T-helper 2 cell treated with Interferon-gamma antibody and Interleukin-4, amounts not matched to agents 5 μg/mL and 100 μg/mL, for 36 hours (primary cell): ENCODE results near the gene C4orf46.

Experiments used
- DNase-seq: peaks from one replicate; pipeline ENCODE4 v3.0.0; 2021; ENCODE audit warnings: low spot score
- H3K27ac Mint-ChIP-seq: one replicate; pipeline ENCODE4 v1.8.0; 2021; ENCODE audit warnings: mild to moderate bottlenecking, mixed read lengths
- H3K27me3 Mint-ChIP-seq: one replicate; pipeline ENCODE4 v1.8.0; 2021; ENCODE audit warnings: low read depth, mixed read lengths
- H3K36me3 Mint-ChIP-seq: one replicate; pipeline ENCODE4 v1.8.0; 2021; ENCODE audit warnings: low read depth, mixed read lengths
- H3K4me1 Mint-ChIP-seq: one replicate; pipeline ENCODE4 v1.8.0; 2021; ENCODE audit warnings: low read depth, mixed read lengths
- H3K4me3 Mint-ChIP-seq: one replicate; pipeline ENCODE4 v1.8.0; 2022; ENCODE audit warnings: mild to moderate bottlenecking, moderate library complexity, mixed read lengths
- H3K9me3 Mint-ChIP-seq: one replicate; pipeline ENCODE4 v1.8.0; 2021; ENCODE audit warnings: mixed read lengths

The C4orf46 gene

GRCh38 chr4:158625544-158625943 is 46.1 kb downstream of the C4orf46 start:
- DNase-seq, result no peak
- no peaks in the 10 kb centered on the region for H3K9me3 Mint-ChIP-seq
- H3K27me3 Mint-ChIP-seq, result peaks cover 7% of the 10 kb centered on the region
- no peaks in the 10 kb centered on the region for H3K36me3 Mint-ChIP-seq
- no peak overlapping the region for H3K4me3 Mint-ChIP-seq
- no peak overlapping the region for H3K27ac Mint-ChIP-seq
- H3K4me1 Mint-ChIP-seq, result no peaks in the 10 kb centered on the region

GRCh38 chr4:158624889-158625478 is 46.7 kb downstream of the C4orf46 start:
- no peak overlapping the region for H3K4me3 Mint-ChIP-seq
- no peaks in the 10 kb centered on the region for H3K9me3 Mint-ChIP-seq
- peaks cover 7% of the 10 kb centered on the region for H3K27me3 Mint-ChIP-seq
- H3K36me3 Mint-ChIP-seq, result no peaks in the 10 kb centered on the region
- no peak overlapping the region for H3K27ac Mint-ChIP-seq
- H3K4me1 Mint-ChIP-seq, result no peaks in the 10 kb centered on the region
- DNase-seq, result no peak

DNA sequence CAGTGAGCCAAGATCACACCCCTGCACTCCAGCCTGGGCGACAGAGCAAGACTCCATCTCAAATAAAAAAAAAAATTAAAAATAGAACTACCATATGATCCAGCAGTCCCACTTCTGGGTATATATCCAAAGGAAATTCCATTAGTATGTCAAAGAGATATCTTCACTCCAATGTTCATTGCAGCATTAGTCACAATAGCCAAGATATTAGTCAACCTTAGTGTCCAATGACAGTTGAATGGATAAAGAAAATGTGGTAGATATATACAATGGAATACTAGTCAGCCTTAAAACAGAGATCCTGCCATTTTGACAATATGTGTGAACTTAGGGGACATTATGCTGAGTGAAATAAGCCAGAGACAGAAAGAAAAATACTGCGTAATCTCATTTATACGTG is 49.4 kb downstream of the C4orf46 start:
- peaks cover 18% of the 10 kb centered on the region for H3K27me3 Mint-ChIP-seq
- DNase-seq, result no peak
- H3K9me3 Mint-ChIP-seq, result no peaks in the 10 kb centered on the region
- H3K36me3 Mint-ChIP-seq, result no peaks in the 10 kb centered on the region
- no peaks in the 10 kb centered on the region for H3K4me1 Mint-ChIP-seq
- H3K4me3 Mint-ChIP-seq, result no peak overlapping the region
- H3K27ac Mint-ChIP-seq, result no peak overlapping the region

- no peaks in the 10 kb centered on the region for H3K9me3 Mint-ChIP-seq
- H3K27me3 Mint-ChIP-seq, result peaks cover 18% of the 10 kb centered on the region
- DNase-seq, result no peak
These were observed 50.0 kb downstream of the C4orf46 start for GRCh38 chr4:158621729-158622128.

DNA sequence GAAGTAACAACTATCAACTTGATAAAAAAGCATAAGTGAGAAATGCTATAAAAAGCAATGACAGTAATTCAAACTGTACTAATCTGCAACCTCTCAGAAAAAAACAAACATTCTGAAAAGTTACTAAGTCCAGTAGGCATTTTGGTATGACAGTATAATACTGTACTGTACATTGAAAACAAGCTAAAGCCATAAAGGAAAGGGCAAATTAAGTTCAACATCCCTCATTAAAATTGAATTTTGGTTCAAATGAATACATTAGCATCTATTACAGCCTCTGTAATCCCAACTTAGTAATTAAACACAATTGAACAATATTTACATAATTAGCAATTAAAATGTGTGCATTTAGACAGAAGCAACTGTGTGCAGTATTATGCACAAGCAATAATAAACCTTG is 53.7 kb downstream of the C4orf46 start:
- Mint-ChIP-seq H3K27ac (no peak overlapping the region), H3K36me3 (no peaks in the 10 kb centered on the region), H3K9me3 (no peaks in the 10 kb centered on the region), H3K4me1 (no peaks in the 10 kb centered on the region), H3K27me3 (peaks cover 14% of the 10 kb centered on the region), H3K4me3 (no peak overlapping the region)
- no peak for DNase-seq

More at GRCh38 chr4:158621729-158622128, 50.0 kb downstream of the C4orf46 start:
- H3K4me1 Mint-ChIP-seq, result no peaks in the 10 kb centered on the region
- H3K27ac Mint-ChIP-seq, result no peak overlapping the region
- no peak overlapping the region for H3K4me3 Mint-ChIP-seq
- H3K36me3 Mint-ChIP-seq, result no peaks in the 10 kb centered on the region
